ENCODE results near the gene CAPN11. TPM values are rescaled to one million over a fixed set of nuclear protein-coding genes. Genes with fewer than 3 reads are reported as not detected.

The CAPN11 gene
- total and polyA plus RNA-seq, 9 of the 15 experiments (the other 6 are each of a cell fraction or from before 2014, with no cell fraction given) = 0.03 to 0.61 (median 0.17) TPM; not detected in 1

DNA sequence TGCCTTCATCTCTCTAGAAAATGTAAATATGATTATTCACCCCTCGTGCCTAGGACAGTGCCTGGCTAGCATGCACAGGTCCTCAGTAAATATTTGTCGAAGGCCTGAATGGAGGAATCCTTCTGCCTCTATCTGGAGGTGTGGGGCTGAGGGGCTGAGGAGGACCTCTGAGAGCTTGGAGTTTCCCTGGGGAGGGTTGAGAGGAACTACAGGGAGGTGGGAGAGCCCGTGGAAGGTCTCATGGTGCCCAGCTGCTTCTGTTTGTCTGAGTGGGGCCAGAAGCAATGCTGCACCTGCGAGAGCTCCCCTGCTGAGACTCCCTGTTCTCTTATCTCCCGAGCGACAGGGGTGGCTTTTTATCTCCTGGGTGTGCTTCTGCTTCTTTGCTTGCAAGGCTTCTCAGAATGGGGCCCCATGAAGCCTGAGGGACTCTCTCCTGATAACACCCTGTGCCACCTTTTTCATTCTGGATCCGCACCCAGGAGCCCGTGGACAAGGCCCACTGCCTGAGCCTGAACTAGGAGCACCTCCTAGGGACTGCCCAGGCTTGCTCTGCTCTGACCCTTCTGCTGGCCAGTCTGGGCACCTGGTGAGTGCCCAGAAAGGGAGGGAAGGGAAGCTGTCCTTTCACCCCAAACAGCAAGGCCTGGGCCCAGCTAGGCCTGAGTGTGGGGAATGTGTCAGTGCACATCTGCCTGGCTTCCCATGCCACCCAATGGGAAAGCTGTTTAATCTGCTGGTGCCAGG, 67.1 kb downstream of the CAPN11 start (continued):
- TF ChIP-seq CLOCK (CRISPR knock-in tag; IDR thresholded peaks at IDR 0.05; ENCODE audit: borderline replicate concordance) = peak; percentile 42; the same call in 1 of the 2 replicates
- no peak for TF ChIP-seq ZNF311 (CRISPR knock-in tag; IDR thresholded peaks at IDR 0.05)
- peak; percentile 96 for TF ChIP-seq NCOR1 (IDR thresholded peaks at IDR 0.05)
- TF ChIP-seq ZBTB5 (IDR thresholded peaks at IDR 0.05) = no peak
- no peak for TF ChIP-seq TAF15 (IDR thresholded peaks at IDR 0.05; ENCODE audit: low read depth, low read length)
- no peak for TF ChIP-seq ZNF354B (CRISPR knock-in tag; IDR thresholded peaks at IDR 0.05)
- TF ChIP-seq, protein P1, sequence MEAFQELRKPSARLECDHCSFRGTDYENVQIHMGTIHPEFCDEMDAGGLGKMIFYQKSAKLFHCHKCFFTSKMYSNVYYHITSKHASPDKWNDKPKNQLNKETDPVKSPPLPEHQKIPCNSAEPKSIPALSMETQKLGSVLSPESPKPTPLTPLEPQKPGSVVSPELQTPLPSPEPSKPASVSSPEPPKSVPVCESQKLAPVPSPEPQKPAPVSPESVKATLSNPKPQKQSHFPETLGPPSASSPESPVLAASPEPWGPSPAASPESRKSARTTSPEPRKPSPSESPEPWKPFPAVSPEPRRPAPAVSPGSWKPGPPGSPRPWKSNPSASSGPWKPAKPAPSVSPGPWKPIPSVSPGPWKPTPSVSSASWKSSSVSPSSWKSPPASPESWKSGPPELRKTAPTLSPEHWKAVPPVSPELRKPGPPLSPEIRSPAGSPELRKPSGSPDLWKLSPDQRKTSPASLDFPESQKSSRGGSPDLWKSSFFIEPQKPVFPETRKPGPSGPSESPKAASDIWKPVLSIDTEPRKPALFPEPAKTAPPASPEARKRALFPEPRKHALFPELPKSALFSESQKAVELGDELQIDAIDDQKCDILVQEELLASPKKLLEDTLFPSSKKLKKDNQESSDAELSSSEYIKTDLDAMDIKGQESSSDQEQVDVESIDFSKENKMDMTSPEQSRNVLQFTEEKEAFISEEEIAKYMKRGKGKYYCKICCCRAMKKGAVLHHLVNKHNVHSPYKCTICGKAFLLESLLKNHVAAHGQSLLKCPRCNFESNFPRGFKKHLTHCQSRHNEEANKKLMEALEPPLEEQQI (IDR thresholded peaks at IDR 0.05) = no peak
- TF ChIP-seq SOX6 (IDR thresholded peaks at IDR 0.05) = peak; percentile 96
- TF ChIP-seq DMBX1 (CRISPR knock-in tag; IDR thresholded peaks at IDR 0.05; ENCODE audit: borderline replicate concordance) = peak; percentile 94
- TF ChIP-seq GATA2 (CRISPR knock-in tag; IDR thresholded peaks at IDR 0.05) = peak; percentile 98
- TF ChIP-seq IRF2 (CRISPR knock-in tag; IDR thresholded peaks at IDR 0.05) = no peak
- TF ChIP-seq, protein P2, sequence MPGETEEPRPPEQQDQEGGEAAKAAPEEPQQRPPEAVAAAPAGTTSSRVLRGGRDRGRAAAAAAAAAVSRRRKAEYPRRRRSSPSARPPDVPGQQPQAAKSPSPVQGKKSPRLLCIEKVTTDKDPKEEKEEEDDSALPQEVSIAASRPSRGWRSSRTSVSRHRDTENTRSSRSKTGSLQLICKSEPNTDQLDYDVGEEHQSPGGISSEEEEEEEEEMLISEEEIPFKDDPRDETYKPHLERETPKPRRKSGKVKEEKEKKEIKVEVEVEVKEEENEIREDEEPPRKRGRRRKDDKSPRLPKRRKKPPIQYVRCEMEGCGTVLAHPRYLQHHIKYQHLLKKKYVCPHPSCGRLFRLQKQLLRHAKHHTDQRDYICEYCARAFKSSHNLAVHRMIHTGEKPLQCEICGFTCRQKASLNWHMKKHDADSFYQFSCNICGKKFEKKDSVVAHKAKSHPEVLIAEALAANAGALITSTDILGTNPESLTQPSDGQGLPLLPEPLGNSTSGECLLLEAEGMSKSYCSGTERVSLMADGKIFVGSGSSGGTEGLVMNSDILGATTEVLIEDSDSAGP (CRISPR knock-in tag; IDR thresholded peaks at IDR 0.05) = no peak
- no peak for TF ChIP-seq MIER1 (IDR thresholded peaks at IDR 0.05; ENCODE audit: low read depth)
- TF ChIP-seq, protein P3, sequence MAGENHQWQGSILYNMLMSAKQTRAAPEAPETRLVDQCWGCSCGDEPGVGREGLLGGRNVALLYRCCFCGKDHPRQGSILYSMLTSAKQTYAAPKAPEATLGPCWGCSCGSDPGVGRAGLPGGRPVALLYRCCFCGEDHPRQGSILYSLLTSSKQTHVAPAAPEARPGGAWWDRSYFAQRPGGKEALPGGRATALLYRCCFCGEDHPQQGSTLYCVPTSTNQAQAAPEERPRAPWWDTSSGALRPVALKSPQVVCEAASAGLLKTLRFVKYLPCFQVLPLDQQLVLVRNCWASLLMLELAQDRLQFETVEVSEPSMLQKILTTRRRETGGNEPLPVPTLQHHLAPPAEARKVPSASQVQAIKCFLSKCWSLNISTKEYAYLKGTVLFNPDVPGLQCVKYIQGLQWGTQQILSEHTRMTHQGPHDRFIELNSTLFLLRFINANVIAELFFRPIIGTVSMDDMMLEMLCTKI (IDR thresholded peaks at IDR 0.05; ENCODE audit: partially characterized antibody) = no peak
- 0 out of 2 replicates have a peak, but pooled peaks have one; percentile 14 for TF ChIP-seq KLF10 (CRISPR knock-in tag; IDR thresholded peaks at IDR 0.05)
- TF ChIP-seq SMARCC2 (IDR thresholded peaks at IDR 0.05; ENCODE audit: low read depth) = peak; percentile 71; the same call in 1 of the 2 replicates
- TF ChIP-seq RFX1 (IDR thresholded peaks at IDR 0.05) = no peak
- no peak for TF ChIP-seq ZBTB8A (IDR thresholded peaks at IDR 0.05; ENCODE audit: partially characterized antibody)

Measured in K562 (cell line).